ENCODE results near the gene TECTA.
"Not testable (repeated sequence)": the region's sequence is repeated elsewhere in the genome, so short reads cannot be mapped to it uniquely, and the experiment has no call there.

TECTA gene

GRCh38 chr11:121095561-121095960 lies 5.5 kb upstream of the TECTA start:
- no peak for DNase-seq (ENCODE audit: low read depth in 2 of 2)

DNA sequence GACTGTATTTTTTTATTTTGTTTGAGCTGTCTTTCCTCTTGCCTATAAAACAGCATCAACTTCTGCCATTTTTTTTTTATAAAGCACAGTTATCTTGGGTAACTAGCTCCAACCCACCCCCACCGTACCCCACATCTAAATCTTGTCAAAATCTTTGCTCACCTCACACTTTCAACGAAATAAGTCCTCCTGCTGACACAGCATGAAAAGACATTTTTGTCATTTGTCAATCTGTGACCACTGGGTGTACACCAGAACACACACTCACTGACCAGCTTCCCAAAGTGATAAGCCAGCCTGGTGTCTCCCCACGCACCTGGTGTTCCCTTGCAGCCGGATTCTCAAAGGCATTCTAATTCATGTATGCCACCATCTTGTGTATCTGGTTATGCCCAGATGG lies 1.7 kb upstream of the TECTA start:
- no peak for DNase-seq (ENCODE audit: low read depth in 2 of 2)

GRCh38 chr11:121099885-121100284 lies 1.2 kb upstream of the TECTA start:
- DNase-seq (ENCODE audit: low read depth in 2 of 2) = no peak

DNA sequence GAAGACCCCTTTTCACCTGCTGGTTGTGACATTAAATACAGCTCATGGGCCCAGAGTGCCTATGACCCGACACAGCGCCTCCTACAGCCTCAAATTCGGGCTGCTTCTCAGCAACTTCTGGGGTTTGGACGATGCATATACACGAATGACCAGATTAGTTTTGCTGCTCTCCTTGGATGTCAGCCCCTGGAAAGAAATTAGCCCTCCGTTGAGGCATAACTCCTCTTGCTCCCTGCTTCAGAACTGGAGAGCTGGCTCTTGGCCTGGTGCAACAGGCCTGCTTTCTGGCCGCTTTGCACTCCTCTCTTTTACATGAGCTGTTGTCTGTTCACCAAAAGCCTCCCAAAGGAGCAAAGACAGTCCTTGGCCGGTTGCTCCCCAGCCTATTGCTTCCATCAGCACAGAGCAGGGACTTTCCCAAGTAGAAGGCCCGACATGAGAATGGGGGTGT lies 3.3 kb downstream of the TECTA start:
- no peak for DNase-seq (ENCODE audit: low read depth in 2 of 2)

DNA sequence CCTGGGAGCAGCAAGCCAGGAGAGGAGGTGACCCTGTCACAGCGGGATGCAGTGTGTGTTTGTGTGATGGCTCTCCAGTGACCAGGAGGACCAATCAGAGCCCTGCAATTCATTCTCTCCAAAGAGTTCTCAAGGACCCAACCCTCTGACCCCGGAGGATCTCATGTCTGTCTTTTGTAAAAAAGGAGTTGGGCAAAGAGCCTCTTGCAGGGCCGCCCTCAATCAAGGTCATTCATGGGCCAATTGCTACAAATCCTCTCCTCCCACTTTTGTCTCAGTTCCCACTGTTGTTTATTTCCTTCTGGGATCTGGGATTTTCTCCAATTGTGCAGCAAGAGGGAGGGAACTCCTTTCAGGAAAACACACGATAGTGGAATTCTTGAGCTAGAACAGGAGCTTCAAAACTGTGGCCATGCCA lies 4.0 kb downstream of the TECTA start:
- DNase-seq (ENCODE audit: low read depth in 2 of 2) = no peak

DNA sequence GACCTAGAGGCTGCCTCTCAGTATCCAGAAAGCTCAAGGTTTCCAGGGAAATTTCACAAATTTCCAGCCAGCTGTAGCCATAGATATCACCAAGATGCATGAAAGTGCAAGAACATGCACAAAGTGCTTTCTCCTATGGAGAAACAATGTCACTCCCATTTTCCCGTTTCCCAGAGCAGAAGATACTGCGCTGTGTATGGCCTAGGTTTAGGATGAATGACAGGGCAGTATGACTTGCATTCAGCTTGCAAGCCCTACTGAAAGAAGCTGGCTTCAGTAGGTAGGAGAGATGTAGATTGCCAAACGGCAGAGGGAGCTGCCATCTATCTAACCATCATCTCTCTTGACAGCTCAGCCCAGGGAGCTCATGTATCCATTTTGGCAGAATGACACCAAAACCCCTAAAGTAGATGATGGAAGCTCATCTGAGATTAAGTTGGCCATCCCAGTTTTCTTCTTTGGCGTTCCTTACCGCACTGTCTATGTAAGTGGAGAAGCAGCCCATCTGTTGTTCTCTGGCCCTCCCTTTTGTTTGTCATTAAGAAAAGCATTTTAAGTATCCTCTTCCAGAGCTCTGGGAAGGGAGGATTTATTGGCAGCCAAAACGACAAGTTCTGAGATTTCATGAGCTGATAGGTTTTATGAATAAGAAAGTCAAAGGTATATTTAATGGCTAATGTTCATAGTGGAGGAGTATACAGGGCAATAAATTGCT lies 4.6 kb downstream of the TECTA start:
- DNase-seq (ENCODE audit: low read depth in 2 of 2) = no peak

GRCh38 chr11:121106812-121107211 lies 5.8 kb downstream of the TECTA start:
- DNase-seq (ENCODE audit: low read depth in 2 of 2) = no peak

DNA sequence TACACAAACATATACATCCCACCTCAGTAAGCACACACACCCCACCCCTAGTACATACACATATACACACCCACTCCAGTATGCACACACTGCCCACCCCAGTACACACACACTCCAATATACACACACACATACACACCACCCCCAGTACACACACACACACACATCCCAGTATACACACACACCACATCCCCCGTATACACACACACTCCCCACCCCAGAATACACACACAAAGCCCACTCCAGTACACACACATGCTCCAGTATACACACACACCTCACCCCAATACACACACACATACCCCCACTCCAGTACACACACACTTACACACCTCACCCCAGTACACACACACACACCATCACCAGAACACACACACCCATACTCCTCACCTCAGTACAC lies 7.4 kb downstream of the TECTA start:
- no peak for DNase-seq (ENCODE audit: low read depth in 2 of 2)

- no peak for DNase-seq (ENCODE audit: low read depth in 2 of 2)
These were observed 8.4 kb downstream of the TECTA start for GRCh38 chr11:121109471-121109870.

- DNase-seq (ENCODE audit: low read depth in 2 of 2) = no peak
These were observed 9.0 kb downstream of the TECTA start for GRCh38 chr11:121109916-121110586.

GRCh38 chr11:121110871-121111724 lies 10.1 kb downstream of the TECTA start:
- DNase-seq (ENCODE audit: low read depth in 2 of 2) = no peak

DNA sequence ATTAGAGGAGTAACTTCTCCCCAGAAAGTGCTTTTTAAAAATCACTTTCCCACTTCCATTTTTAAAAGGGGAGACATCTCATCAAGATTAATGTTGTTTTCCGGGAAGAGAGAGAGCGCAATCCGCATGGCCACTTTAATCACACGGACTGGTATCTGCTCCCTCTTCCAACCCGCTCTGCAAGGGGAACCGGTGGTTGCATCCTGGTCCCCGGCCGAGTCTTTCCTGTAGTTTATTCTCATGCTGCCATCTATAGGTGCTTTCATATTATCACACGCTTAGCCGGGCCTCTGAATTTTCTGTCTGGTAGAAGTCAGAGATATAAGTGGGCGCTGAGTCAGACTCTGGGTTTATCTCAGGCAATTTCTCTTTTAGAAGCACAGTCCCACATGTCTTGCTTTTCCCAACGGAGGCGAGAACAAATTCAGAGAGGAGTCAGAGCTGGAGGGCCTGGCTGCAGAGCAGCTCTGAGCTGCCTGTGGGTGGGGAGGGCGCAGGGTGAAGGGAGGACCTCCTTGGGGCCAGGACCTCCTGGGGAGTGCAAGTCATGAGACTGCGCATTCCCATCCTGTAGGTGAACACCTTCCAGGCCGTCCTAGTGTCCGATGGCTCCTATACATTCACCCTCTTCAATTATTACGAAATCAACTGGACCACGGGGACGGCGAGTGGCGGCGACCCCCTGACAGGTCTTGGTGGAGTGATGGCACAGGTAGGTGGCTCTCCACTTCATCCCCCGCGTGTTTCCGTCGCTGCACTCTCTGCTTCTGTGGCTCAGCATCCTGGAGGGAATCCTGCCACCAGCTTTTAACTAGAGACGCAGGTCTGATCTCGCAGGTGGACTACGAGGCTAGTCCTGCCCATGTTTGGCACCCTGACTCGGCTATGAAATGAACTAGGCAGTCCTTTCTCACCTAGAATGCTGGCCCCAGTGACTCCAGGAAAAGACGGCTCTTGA lies 11.7 kb downstream of the TECTA start:
- DNase-seq (ENCODE audit: low read depth in 2 of 2) = no peak

GRCh38 chr11:121113611-121114010 lies 12.6 kb downstream of the TECTA start:
- no peak for DNase-seq (ENCODE audit: low read depth in 2 of 2)

DNA sequence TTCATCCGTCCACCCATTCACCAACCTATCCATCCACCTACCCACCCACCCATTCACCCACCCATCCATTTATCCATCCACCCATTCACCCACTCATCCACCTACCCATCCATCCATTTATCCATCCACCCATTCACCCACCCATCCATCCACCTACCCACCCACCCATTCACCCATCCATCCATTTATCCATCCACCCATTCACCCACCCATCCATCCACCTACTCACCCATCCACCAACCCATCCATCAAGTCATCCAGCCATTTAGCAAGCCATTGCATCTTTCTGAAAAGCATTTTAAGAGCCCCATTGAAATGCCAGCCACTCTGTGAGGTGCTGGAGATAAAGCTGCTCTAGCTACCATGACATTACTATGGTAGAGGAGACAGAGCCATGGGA lies 14.0 kb downstream of the TECTA start:
- DNase-seq (ENCODE audit: low read depth in 2 of 2) = not testable (repeated sequence)

GRCh38 chr11:121117788-121118187 lies 16.7 kb downstream of the TECTA start:
- DNase-seq (ENCODE audit: low read depth in 2 of 2) = no peak

DNA sequence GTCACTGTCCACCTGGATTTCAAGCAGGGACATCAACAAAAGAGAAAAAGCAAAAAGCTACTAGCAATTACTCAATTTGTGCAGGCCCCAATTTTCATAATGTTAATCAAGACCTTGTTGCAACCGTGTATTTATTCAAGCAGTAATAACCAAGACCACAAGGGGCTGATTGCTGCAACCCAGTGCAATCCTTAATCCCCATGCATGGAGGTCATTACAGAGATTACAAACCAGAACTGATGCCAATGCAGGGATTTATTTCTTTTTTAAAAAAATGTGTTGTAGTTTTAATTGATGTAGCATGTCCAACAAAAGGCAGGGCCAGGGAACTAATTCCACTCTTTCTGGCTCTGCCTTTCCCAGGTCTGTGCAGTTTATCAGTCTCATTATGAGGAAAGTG lies 18.4 kb downstream of the TECTA start:
- DNase-seq (ENCODE audit: low read depth in 2 of 2) = no peak

DNA sequence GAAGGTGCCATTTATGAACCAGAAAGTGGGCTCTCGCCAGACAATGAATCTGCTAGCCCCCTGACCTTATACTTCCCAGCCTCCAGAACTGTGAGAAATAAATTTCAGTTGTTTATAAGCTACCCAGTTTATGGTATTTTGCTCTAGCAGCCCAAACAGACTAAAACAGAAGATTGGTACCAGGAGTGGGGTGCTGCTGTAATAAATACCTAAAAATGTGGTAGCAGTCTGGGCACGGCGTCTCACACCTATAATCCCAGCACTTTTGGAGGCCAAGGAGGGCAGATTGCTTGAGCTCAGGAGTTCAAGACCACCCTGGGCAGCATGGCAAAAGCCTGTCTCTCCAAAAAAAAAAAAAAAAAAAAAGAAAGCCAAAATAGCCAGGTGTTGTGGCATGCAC lies 21.3 kb downstream of the TECTA start:
- DNase-seq (ENCODE audit: low read depth in 2 of 2) = no peak

GRCh38 chr11:121123496-121124069 lies 22.5 kb downstream of the TECTA start:
- no peak for DNase-seq (ENCODE audit: low read depth in 2 of 2)

DNA sequence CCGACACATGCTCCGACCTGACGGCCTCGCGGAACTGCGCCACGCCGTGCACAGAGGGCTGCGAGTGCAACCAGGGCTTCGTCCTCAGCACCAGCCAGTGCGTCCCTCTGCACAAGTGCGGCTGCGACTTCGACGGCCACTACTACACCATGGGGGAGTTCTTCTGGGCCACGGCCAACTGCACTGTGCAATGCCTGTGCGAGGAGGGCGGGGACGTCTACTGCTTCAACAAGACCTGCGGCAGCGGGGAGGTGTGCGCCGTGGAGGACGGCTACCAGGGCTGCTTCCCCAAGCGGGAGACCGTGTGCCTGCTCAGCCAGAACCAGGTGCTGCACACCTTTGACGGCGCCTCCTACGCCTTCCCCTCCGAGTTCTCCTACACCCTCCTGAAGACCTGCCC lies 26.8 kb downstream of the TECTA start:
- no peak for DNase-seq (ENCODE audit: low read depth in 2 of 2)

- no peak for DNase-seq (ENCODE audit: low read depth in 2 of 2)
These were observed 28.6 kb downstream of the TECTA start for GRCh38 chr11:121129362-121130340.

All from stimulated activated CD4-positive, alpha-beta T cell treated with anti-CD3 and anti-CD28 coated beads, Interleukin-1b, Interleukin-23, amount 100 ng/mL, for 1 hour (primary cell).